Progenitor cell of endocrine pancreas (in vitro differentiated cells): ENCODE data around the gene RAB14. TPM values are rescaled to one million over a fixed set of nuclear protein-coding genes. Genes with fewer than 3 reads are reported as not detected.

Source experiments
- DNase-seq: peaks from one replicate; pipeline ENCODE4 v3.0.0; 2021; ENCODE audit warnings: low spot score; ENCODE audit not compliant: unreplicated experiment
- H3K27ac Mint-ChIP-seq: 2 replicates; pipeline ENCODE4 v1.8.0; 2021; ENCODE audit warnings: mild to moderate bottlenecking, moderate library complexity, mixed read lengths
- H3K27me3 Mint-ChIP-seq: 2 replicates; pipeline ENCODE4 v1.8.0; 2021; ENCODE audit warnings: mixed read lengths
- H3K36me3 Mint-ChIP-seq: 2 replicates; pipeline ENCODE4 v1.8.0; 2022; ENCODE audit warnings: mixed read lengths; ENCODE audit not compliant: insufficient read depth
- H3K4me1 Mint-ChIP-seq: 2 replicates; pipeline ENCODE4 v1.8.0; 2021; ENCODE audit warnings: low read depth, mixed read lengths
- H3K4me3 Mint-ChIP-seq: 2 replicates; pipeline ENCODE4 v1.8.0; 2021; ENCODE audit warnings: low read depth, mild to moderate bottlenecking, moderate library complexity, mixed read lengths
- H3K9me3 Mint-ChIP-seq: 2 replicates; pipeline ENCODE4 v1.8.0; 2021; ENCODE audit warnings: low read depth, mixed read lengths
- total RNA-seq: library from RNA; stranded (reverse); gene quantifications from 2 replicates; pipeline ENCODE4 v1.2.1, GENCODE V29; 2021
- TF ChIP-seq, protein P1 (sequence below): fragments of 200-600 bp; sonication (generic); IDR thresholded peaks from one replicate; pipeline ENCODE4 v1.5.0; 2021; ENCODE audit warnings: antibody characterized with exemption, mild to moderate bottlenecking; ENCODE audit not compliant: unreplicated experiment

The RAB14 gene
- total RNA-seq, 1 donor from 2014 or later, result 53.7 TPM

DNA sequence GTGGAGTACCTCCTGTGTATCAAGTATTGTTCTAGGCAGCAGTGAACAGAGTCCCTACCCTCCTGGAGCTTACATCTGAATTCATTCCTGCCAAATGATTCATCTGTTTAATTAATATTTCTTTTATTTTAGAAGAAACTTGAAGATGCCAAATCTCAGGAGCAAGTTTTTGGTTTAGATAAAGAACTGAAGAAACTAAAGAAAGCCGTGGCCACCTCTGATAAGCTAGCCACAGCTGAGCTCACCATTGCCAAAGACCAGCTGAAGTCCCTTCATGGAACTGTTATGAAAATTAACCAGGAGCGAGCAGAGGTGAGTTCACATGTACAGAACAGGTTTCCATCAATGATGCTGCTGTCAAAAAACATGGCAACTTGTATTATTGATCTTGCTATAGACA is 57.9 kb downstream of the RAB14 start:
- Mint-ChIP-seq H3K4me1 (peaks cover 2% of the 10 kb centered on the region), H3K27me3 (no peaks in the 10 kb centered on the region), H3K36me3 (peaks cover 14% of the 10 kb centered on the region), H3K27ac (no peak overlapping the region), H3K4me3 (no peak overlapping the region), H3K9me3 (no peaks in the 10 kb centered on the region)
- no peak for DNase-seq
- TF ChIP-seq, protein P1, sequence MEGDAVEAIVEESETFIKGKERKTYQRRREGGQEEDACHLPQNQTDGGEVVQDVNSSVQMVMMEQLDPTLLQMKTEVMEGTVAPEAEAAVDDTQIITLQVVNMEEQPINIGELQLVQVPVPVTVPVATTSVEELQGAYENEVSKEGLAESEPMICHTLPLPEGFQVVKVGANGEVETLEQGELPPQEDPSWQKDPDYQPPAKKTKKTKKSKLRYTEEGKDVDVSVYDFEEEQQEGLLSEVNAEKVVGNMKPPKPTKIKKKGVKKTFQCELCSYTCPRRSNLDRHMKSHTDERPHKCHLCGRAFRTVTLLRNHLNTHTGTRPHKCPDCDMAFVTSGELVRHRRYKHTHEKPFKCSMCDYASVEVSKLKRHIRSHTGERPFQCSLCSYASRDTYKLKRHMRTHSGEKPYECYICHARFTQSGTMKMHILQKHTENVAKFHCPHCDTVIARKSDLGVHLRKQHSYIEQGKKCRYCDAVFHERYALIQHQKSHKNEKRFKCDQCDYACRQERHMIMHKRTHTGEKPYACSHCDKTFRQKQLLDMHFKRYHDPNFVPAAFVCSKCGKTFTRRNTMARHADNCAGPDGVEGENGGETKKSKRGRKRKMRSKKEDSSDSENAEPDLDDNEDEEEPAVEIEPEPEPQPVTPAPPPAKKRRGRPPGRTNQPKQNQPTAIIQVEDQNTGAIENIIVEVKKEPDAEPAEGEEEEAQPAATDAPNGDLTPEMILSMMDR, result no peak

DNA sequence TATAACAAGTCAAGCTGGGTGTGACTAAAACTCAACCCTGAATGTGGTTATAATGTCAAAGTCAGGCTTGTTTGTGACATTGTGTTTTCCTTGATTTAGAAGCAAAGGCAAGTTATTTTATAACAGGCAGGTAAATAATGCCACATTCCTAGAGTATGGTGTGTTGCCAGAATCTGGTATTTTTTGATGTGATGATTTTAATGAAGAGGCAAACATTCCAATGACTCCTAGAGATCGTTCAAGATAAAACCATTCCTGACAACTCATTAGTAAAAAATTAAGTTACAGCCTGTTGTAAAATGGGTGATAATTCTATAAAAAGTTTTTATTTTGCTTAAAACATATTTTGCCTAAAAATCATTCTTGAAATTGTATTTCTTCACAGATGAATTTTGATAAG is 60.0 kb downstream of the RAB14 start:
- Mint-ChIP-seq H3K4me1 (peaks cover 2% of the 10 kb centered on the region), H3K4me3 (no peak overlapping the region), H3K27me3 (no peaks in the 10 kb centered on the region), H3K9me3 (no peaks in the 10 kb centered on the region), H3K36me3 (peaks cover 14% of the 10 kb centered on the region), H3K27ac (no peak overlapping the region)
- DNase-seq, result no peak
- TF ChIP-seq, protein P1, result no peak

DNA sequence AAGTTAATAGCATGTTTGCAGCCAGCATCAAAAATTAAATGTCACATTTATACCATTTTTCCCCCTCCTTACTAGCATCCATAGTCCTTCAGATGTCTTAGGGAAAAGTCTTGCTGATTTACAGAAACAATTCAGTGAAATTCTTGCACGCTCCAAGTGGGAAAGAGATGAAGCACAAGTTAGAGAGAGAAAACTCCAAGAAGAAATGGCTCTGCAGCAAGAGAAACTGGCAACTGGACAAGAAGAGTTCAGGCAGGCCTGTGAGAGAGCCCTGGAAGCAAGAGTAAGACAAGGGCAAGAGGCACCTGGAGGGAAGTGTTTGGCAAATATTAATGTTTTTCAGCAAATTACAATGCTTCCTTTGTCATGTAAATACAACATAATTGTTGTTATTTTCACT is 60.4 kb downstream of the RAB14 start:
- Mint-ChIP-seq H3K4me3 (no peak overlapping the region), H3K4me1 (peaks cover 2% of the 10 kb centered on the region), H3K9me3 (no peaks in the 10 kb centered on the region), H3K27ac (no peak overlapping the region), H3K36me3 (peaks cover 13% of the 10 kb centered on the region), H3K27me3 (no peaks in the 10 kb centered on the region)
- TF ChIP-seq, protein P1, result no peak
- no peak for DNase-seq

DNA sequence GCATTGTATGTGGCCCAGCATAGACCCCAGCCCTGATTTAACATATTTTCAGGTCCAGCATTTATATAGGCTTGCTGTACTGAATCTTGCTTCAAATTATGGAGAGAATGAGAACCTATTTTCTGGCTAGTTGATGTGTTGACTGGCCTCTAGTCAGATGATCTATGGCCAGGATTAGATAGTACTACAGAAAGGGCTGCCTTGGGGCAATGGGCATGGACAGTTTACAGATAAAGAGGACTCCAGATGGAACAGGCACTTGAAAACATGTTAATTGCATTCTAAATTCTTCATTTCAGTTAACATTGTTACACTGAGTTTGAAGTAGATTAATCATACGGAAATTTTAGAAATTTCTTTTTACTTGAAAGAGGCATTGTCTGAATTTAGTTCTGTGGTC is 61.5 kb downstream of the RAB14 start:
- H3K27me3 Mint-ChIP-seq, result no peaks in the 10 kb centered on the region
- TF ChIP-seq, protein P1, result no peak

DNA sequence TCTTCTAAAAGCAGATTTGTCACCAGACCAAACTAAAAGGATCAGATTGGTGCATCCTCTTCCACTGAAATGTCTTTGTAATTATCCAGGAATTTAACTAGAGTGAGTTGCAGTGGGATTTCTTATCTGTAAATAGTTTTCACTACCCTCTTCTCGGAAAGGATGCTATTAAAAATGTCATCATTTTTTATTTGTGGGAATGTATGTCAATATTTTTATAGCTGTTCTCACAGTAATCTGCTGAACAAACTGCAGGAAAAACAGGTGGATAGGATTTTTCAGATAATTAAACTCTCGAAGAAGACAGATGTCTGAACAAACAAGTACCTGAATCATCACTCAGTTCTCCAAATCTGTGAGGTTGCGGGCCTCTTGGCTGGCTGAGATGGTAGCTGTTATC is 62.7 kb downstream of the RAB14 start:
- TF ChIP-seq, protein P1, result no peak
- H3K27ac Mint-ChIP-seq, result no peak overlapping the region
- no peaks in the 10 kb centered on the region for H3K9me3 Mint-ChIP-seq
- H3K4me1 Mint-ChIP-seq, result peaks cover 2% of the 10 kb centered on the region
- H3K27me3 Mint-ChIP-seq, result no peaks in the 10 kb centered on the region
- no peak overlapping the region for H3K4me3 Mint-ChIP-seq
- DNase-seq, result no peak
- peaks cover 11% of the 10 kb centered on the region for H3K36me3 Mint-ChIP-seq

More for the DNA sequence above, 61.5 kb downstream of the RAB14 start:
- Mint-ChIP-seq H3K4me1 (peaks cover 2% of the 10 kb centered on the region), H3K36me3 (peaks cover 13% of the 10 kb centered on the region), H3K4me3 (no peak overlapping the region), H3K9me3 (no peaks in the 10 kb centered on the region), H3K27ac (no peak overlapping the region)
- no peak for DNase-seq
